Tibial artery (tissue), 4 donors: ENCODE measurements around the gene CCDC40.
A peak's percentile ranks its signal among the peaks of the same experiment; 100 is the strongest.
"Not testable (repeated sequence)": the region's sequence is repeated elsewhere in the genome, so short reads cannot be mapped to it uniquely, and the experiment has no call there.

Source experiments
- DNase-seq, 2 donors: peaks; one replicate each; pipeline ENCODE4 v3.0.0-alpha.2; 2019
- H3K27ac ChIP-seq, 2 donors: fragments of 200-600 bp; sonication (generic) in 1 of 2; 1 replicate in 1 of 2; 2 replicates in 1 of 2; pipeline ENCODE4 v1.5.1; 2018 to 2019; ENCODE audit warnings: mild to moderate bottlenecking in 1 of 2
- H3K27me3 ChIP-seq, 2 donors: fragments of 200-600 bp; sonication (generic) in 1 of 2; one replicate each; pipeline versions ENCODE4 v1.5.1 to v1.6.0; 2016 to 2019
- H3K36me3 ChIP-seq, 3 donors: fragments of 200-600 bp; sonication (generic) in 2 of 3; one replicate each; pipeline ENCODE4 v1.5.1; 2016 to 2019; ENCODE audit warnings: mild to moderate bottlenecking in 2 of 3
- H3K4me1 ChIP-seq, 4 donors: fragments of 200-600 bp; sonication (generic) in 2 of 4; 1 replicate in 3 of 4; 2 replicates in 1 of 4; pipeline ENCODE4 v1.5.1; 2016 to 2019
- H3K4me3 ChIP-seq, 2 donors: fragments of 200-600 bp; sonication (generic) in 1 of 2; 1 replicate in 1 of 2; 2 replicates in 1 of 2; pipeline ENCODE4 v1.5.1; 2018 to 2019; ENCODE audit warnings: mild to moderate bottlenecking in 2 of 2
- H3K9me3 ChIP-seq, 3 donors: fragments of 200-600 bp; sonication (generic) in 1 of 3; one replicate each; pipeline ENCODE4 v1.5.1; 2016 to 2019
- CTCF ChIP-seq, 2 experiments: fragments of 200-600 bp in 1 of 2; fragments of 450-650 bp in 1 of 2; IDR thresholded peaks; one replicate each; pipeline ENCODE4 v1.5.1; 2017 to 2019; ENCODE audit warnings: antibody characterized with exemption in 2 of 2, mild to moderate bottlenecking in 1 of 2, moderate library complexity in 1 of 2
- intact Hi-C: fragments of 100-400 bp; cut with DNase I; formaldehyde crosslinking; loops from one replicate; pipeline ENCODE4 v1.15.0; 2023; ENCODE audit warnings: low total_unique reads

Gene CCDC40

GRCh38 chr17:79993390-79994227 lies 42.8 kb upstream of the CCDC40 start:
- no peak for TF ChIP-seq CTCF (IDR thresholded peaks at IDR 0.05)
- no peaks in the 10 kb centered on the region for H3K9me3 ChIP-seq
- peaks cover 0 to 26% of the 10 kb centered on the region in 2 donors for H3K27me3 ChIP-seq
- H3K36me3 ChIP-seq: no peaks in the 10 kb centered on the region
- H3K4me1 ChIP-seq: peaks cover 0 to 34% (median 17%) of the 10 kb centered on the region in 4 donors
- no peak overlapping the region for H3K4me3 ChIP-seq
- DNase-seq: peak; percentile 72
- intact Hi-C loops: loop anchor here (5.0 kb wide), 1 partner anchor 246 kb away; no protein-coding TSS in a partner anchor
- H3K27ac ChIP-seq: no peak overlapping the region

GRCh38 chr17:79994228-79994569 lies 42.2 kb upstream of the CCDC40 start:
- not testable (repeated sequence) for H3K4me3 ChIP-seq

GRCh38 chr17:79994602-79995001 lies 41.8 kb upstream of the CCDC40 start:
- intact Hi-C loops: loop anchor here (5.0 kb wide), 1 partner anchor 247 kb away; no protein-coding TSS in a partner anchor
- peaks cover 0 to 26% of the 10 kb centered on the region in 2 donors for H3K27me3 ChIP-seq

More at GRCh38 chr17:79994228-79994569, 42.2 kb upstream of the CCDC40 start:
- intact Hi-C loops: loop anchor here (5.0 kb wide), 1 partner anchor 247 kb away; no protein-coding TSS in a partner anchor
- H3K9me3 ChIP-seq, H3K27ac ChIP-seq, DNase-seq, H3K36me3 ChIP-seq: not testable (repeated sequence)
- Histone ChIP-seq H3K27me3 (peaks cover 0 to 26% of the 10 kb centered on the region in 2 donors), H3K4me1 (peaks cover 0 to 28% (median 17%) of the 10 kb centered on the region in 4 donors)

GRCh38 chr17:79995696-79996095 lies 40.7 kb upstream of the CCDC40 start:
- intact Hi-C loops: no loop called here
- H3K27ac ChIP-seq: no peak overlapping the region
- TF ChIP-seq CTCF (IDR thresholded peaks at IDR 0.05): no peak

More at GRCh38 chr17:79994602-79995001, 41.8 kb upstream of the CCDC40 start:
- Histone ChIP-seq H3K9me3 (no peaks in the 10 kb centered on the region), H3K36me3 (no peaks in the 10 kb centered on the region), H3K27ac (no peak overlapping the region), H3K4me3 (no peak overlapping the region), H3K4me1 (peaks cover 0 to 28% (median 17%) of the 10 kb centered on the region in 4 donors)
- DNase-seq: no peak
- no peak for TF ChIP-seq CTCF (IDR thresholded peaks at IDR 0.05)

GRCh38 chr17:79996291-79996690 lies 40.2 kb upstream of the CCDC40 start:
- H3K4me1 ChIP-seq: peaks cover 0 to 25% (median 16%) of the 10 kb centered on the region in 4 donors
- H3K4me3 ChIP-seq: no peak overlapping the region
- H3K9me3 ChIP-seq: no peaks in the 10 kb centered on the region
- no peak for TF ChIP-seq CTCF (IDR thresholded peaks at IDR 0.05)
- H3K27me3 ChIP-seq: peaks cover 0 to 26% of the 10 kb centered on the region in 2 donors
- H3K36me3 ChIP-seq: peaks cover 0 to 13% (median 0%) of the 10 kb centered on the region in 3 donors
- intact Hi-C loops: no loop called here
- DNase-seq: no peak
- H3K27ac ChIP-seq: no peak overlapping the region

More at GRCh38 chr17:79995696-79996095, 40.7 kb upstream of the CCDC40 start:
- H3K36me3 ChIP-seq: peaks cover 0 to 7% (median 0%) of the 10 kb centered on the region in 3 donors
- no peak for DNase-seq
- H3K4me1 ChIP-seq: peaks cover 0 to 28% (median 17%) of the 10 kb centered on the region in 4 donors
- no peak overlapping the region for H3K4me3 ChIP-seq
- H3K27me3 ChIP-seq: peaks cover 0 to 26% of the 10 kb centered on the region in 2 donors
- H3K9me3 ChIP-seq: no peaks in the 10 kb centered on the region
